ENCODE data around the gene HSPB3.

The HSPB3 gene

DNA sequence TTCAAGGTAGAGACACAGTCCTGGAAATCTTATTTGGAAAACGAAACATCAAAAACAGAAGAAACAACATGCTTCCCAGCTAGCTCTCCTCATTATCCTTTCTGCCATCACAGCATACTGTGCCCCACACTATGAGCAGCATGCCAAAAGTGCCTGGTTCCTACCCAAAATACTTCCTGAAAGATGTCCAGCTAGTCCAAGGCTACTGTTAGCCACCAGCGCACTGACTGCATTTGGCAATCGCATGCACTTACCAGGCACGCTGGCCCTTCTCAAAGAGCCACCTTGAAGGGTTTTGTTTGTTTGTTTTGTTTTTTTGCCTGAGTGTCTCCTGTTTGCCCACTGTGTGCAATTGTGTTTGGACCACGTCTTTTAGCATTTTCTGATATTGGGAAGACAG is 6.8 kb downstream of the HSPB3 start:
- H3K27ac ChIP-seq: no peak overlapping the region
- no peak for DNase-seq (ENCODE audit: low spot score)
- ChIA-PET POLR2A (ENCODE audit: low non-redundant PET) (no interaction called here), CTCF (no interaction called here)
- TF ChIP-seq, protein P1, sequence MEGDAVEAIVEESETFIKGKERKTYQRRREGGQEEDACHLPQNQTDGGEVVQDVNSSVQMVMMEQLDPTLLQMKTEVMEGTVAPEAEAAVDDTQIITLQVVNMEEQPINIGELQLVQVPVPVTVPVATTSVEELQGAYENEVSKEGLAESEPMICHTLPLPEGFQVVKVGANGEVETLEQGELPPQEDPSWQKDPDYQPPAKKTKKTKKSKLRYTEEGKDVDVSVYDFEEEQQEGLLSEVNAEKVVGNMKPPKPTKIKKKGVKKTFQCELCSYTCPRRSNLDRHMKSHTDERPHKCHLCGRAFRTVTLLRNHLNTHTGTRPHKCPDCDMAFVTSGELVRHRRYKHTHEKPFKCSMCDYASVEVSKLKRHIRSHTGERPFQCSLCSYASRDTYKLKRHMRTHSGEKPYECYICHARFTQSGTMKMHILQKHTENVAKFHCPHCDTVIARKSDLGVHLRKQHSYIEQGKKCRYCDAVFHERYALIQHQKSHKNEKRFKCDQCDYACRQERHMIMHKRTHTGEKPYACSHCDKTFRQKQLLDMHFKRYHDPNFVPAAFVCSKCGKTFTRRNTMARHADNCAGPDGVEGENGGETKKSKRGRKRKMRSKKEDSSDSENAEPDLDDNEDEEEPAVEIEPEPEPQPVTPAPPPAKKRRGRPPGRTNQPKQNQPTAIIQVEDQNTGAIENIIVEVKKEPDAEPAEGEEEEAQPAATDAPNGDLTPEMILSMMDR (conservative IDR thresholded peaks at IDR 0.05; ENCODE audit: low read depth): no peak

- CTCF ChIA-PET: no interaction called here
- POLR2A ChIA-PET (ENCODE audit: low non-redundant PET): no interaction called here
- no peak for DNase-seq (ENCODE audit: low spot score)
- TF ChIP-seq, protein P1 (conservative IDR thresholded peaks at IDR 0.05; ENCODE audit: low read depth): no peak
- H3K27ac ChIP-seq: no peak overlapping the region
These were observed 8.2 kb downstream of the HSPB3 start for GRCh38 chr5:54463713-54464112.

DNA sequence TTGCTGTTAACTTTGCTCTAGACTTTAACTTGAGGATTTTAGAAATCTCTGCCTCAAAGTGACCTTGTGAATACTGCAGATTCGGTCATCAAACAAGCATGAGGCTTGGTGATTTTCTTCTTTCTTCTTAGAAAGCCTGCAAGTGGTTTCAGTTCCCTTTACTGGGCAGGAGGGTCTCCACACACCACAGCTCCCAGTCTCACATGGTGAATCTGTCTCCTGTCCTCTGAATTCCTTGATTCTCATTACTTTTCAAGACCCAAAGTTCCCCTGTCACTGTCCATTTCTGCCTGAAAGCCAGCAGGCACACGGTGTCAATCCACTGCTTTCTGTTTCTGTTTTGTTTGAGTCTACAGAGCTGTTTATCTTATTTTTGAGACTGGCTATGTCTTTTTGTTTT is 14.1 kb downstream of the HSPB3 start:
- ChIA-PET CTCF (no interaction called here), POLR2A (ENCODE audit: low non-redundant PET) (no interaction called here)
- TF ChIP-seq, protein P1 (conservative IDR thresholded peaks at IDR 0.05; ENCODE audit: low read depth): no peak
- H3K27ac ChIP-seq: no peak overlapping the region
- no peak for DNase-seq (ENCODE audit: low spot score)

DNA sequence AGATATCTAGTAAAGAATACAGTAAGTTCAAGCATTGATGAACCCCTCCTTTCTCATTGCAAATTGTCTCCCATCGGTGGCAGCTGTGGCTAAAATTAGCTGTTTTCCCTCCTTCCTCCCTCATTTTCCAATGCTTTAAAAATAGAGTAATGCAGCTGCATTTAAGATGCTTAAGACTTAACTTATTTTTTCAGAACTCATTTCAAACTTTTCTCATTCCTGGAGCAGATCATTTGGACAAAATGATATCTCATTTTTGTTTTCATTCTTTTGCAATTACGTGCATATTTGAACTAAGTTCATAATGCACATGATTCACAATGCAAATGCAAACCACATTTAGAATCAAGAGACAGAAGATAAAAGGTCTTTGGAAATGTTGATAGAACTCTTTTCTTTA is 14.6 kb downstream of the HSPB3 start:
- TF ChIP-seq, protein P1 (conservative IDR thresholded peaks at IDR 0.05; ENCODE audit: low read depth): no peak
- DNase-seq (ENCODE audit: low spot score): no peak
- ChIA-PET CTCF (no interaction called here), POLR2A (ENCODE audit: low non-redundant PET) (no interaction called here)
- H3K27ac ChIP-seq: no peak overlapping the region

- no peak for DNase-seq (ENCODE audit: low spot score)
- CTCF ChIA-PET: no interaction called here
- TF ChIP-seq, protein P1 (conservative IDR thresholded peaks at IDR 0.05; ENCODE audit: low read depth): no peak
- no peak overlapping the region for H3K27ac ChIP-seq
- POLR2A ChIA-PET (ENCODE audit: low non-redundant PET): no interaction called here
These were observed 15.2 kb downstream of the HSPB3 start for GRCh38 chr5:54470677-54471076.

- POLR2A ChIA-PET (ENCODE audit: low non-redundant PET): no interaction called here
- TF ChIP-seq, protein P1 (conservative IDR thresholded peaks at IDR 0.05; ENCODE audit: low read depth): no peak
- CTCF ChIA-PET: interaction anchor here (1.1 kb wide), 1 partner anchor 45 kb away, joined by 3 read pairs; no protein-coding TSS in a partner anchor
- H3K27ac ChIP-seq: no peak overlapping the region
- no peak for DNase-seq (ENCODE audit: low spot score)
These were observed 15.9 kb downstream of the HSPB3 start for GRCh38 chr5:54471398-54471797.

GRCh38 chr5:54476682-54477081 is 21.2 kb downstream of the HSPB3 start:
- no peak for DNase-seq (ENCODE audit: low spot score)
- TF ChIP-seq, protein P1 (conservative IDR thresholded peaks at IDR 0.05; ENCODE audit: low read depth): no peak
- POLR2A ChIA-PET (ENCODE audit: low non-redundant PET): no interaction called here
- no peak overlapping the region for H3K27ac ChIP-seq
- CTCF ChIA-PET: interaction anchor here (0.6 to 0.7 kb wide), 2 partner anchors 13 to 229 kb away, joined by 3 to 4 read pairs; no protein-coding TSS in a partner anchor
